Amniotic stem cell (primary cell): ENCODE measurements around the gene POU2F2.

Source experiments
- DNase-seq: peaks from one replicate; lab custom pipeline; 2025; lab: John Stamatoyannopoulos, UW

POU2F2 gene

GRCh38 chr19:42132030-42132628, at the start of gene POU2F2:
Gene POU2F2, minus strand, starts transcription at chr19:42132446. Its CDS starts 35 bp downstream, at chr19:42132411.
- no peak for DNase-seq

- no peak for DNase-seq
Measured at GRCh38 chr19:42178791-42179674, 46.8 kb upstream of the POU2F2 start.

- DNase-seq, result no peak
Measured at GRCh38 chr19:42177686-42178019, 45.4 kb upstream of the POU2F2 start.

GRCh38 chr19:42176990-42177685, 44.9 kb upstream of the POU2F2 start:
- DNase-seq, result peak; percentile 81

- no peak for DNase-seq
Measured at GRCh38 chr19:42176649-42176989, 44.4 kb upstream of the POU2F2 start.

- DNase-seq, result no peak
Measured at GRCh38 chr19:42175952-42176648, 43.9 kb upstream of the POU2F2 start.

GRCh38 chr19:42174958-42175734, 42.9 kb upstream of the POU2F2 start:
- no peak for DNase-seq

- no peak for DNase-seq
Measured at GRCh38 chr19:42174188-42174587, 41.9 kb upstream of the POU2F2 start.

- no peak for DNase-seq
Measured at GRCh38 chr19:42173695-42174094, 41.4 kb upstream of the POU2F2 start.

GRCh38 chr19:42172261-42172660, 40.0 kb upstream of the POU2F2 start:
- DNase-seq, result no peak

- no peak for DNase-seq
Measured at GRCh38 chr19:42170715-42171114, 38.5 kb upstream of the POU2F2 start.

- DNase-seq, result no peak
Measured at GRCh38 chr19:42169486-42170413, 37.5 kb upstream of the POU2F2 start.

GRCh38 chr19:42168206-42168605, 36.0 kb upstream of the POU2F2 start:
- DNase-seq, result no peak

GRCh38 chr19:42166316-42166715, 34.1 kb upstream of the POU2F2 start:
- DNase-seq, result no peak

- no peak for DNase-seq
Measured at GRCh38 chr19:42165146-42165545, 32.9 kb upstream of the POU2F2 start.

GRCh38 chr19:42161616-42162263, 29.5 kb upstream of the POU2F2 start:
- no peak for DNase-seq

- DNase-seq, result no peak
Measured at GRCh38 chr19:42159942-42160341, 27.7 kb upstream of the POU2F2 start.

GRCh38 chr19:42158926-42159325, 26.7 kb upstream of the POU2F2 start:
- DNase-seq, result no peak

- DNase-seq, result no peak
Measured at GRCh38 chr19:42156571-42156970, 24.3 kb upstream of the POU2F2 start.

- DNase-seq, result no peak
Measured at GRCh38 chr19:42155796-42156195, 23.6 kb upstream of the POU2F2 start.
